ENCODE data around the gene TCTN3. TPM values are rescaled to one million over a fixed set of nuclear protein-coding genes. Genes with fewer than 3 reads are reported as not detected.

TCTN3 gene
- total RNA-seq, 1 donor = 34.4 TPM

DNA sequence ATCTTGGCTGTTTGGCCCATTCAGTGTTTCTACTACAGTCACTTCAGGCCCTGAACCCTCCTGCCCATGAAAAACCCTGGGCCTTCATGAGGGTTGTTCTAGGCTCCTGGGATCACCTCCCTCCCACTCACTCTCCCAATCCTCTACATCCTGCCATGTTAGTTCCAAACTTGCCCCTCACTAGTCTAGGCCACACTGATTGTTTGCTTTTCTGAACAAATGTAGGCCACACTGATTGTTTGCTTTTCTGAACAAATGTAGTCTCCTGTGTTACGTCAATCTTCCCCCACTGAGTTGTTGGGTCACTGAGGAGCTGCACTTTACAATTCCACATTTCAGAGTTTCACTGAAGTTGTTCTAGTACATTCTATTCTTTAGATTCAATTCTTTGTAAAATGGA is 31.9 kb downstream of the TCTN3 start:
- no peak for DNase-seq (ENCODE audit: insufficient read length, low spot score, missing footprints)
- no peak overlapping the region for H2AFZ ChIP-seq (ENCODE audit: low read length)
- TF ChIP-seq, protein P1, sequence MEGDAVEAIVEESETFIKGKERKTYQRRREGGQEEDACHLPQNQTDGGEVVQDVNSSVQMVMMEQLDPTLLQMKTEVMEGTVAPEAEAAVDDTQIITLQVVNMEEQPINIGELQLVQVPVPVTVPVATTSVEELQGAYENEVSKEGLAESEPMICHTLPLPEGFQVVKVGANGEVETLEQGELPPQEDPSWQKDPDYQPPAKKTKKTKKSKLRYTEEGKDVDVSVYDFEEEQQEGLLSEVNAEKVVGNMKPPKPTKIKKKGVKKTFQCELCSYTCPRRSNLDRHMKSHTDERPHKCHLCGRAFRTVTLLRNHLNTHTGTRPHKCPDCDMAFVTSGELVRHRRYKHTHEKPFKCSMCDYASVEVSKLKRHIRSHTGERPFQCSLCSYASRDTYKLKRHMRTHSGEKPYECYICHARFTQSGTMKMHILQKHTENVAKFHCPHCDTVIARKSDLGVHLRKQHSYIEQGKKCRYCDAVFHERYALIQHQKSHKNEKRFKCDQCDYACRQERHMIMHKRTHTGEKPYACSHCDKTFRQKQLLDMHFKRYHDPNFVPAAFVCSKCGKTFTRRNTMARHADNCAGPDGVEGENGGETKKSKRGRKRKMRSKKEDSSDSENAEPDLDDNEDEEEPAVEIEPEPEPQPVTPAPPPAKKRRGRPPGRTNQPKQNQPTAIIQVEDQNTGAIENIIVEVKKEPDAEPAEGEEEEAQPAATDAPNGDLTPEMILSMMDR (IDR thresholded peaks at IDR 0.05; ENCODE audit: extremely low read depth, low read depth, low read length) = no peak
- H3K79me2 ChIP-seq (ENCODE audit: insufficient read depth, low read length) = peaks cover 2% of the 10 kb centered on the region
- peaks cover 10% of the 10 kb centered on the region for H3K4me1 ChIP-seq (ENCODE audit: insufficient read depth, low read length)
- no peak overlapping the region for H3K4me3 ChIP-seq (ENCODE audit: insufficient read depth, low read length)
- H3K4me2 ChIP-seq (ENCODE audit: insufficient read depth, low read length) = no peak overlapping the region
- no peak overlapping the region for H3K27ac ChIP-seq (ENCODE audit: low read depth, low read length)
- H4K20me1 ChIP-seq (ENCODE audit: insufficient read depth, low read length) = no peaks in the 10 kb centered on the region
- H3K36me3 ChIP-seq (ENCODE audit: insufficient read depth, low read length) = peaks cover 8% of the 10 kb centered on the region
- no peaks in the 10 kb centered on the region for H3K27me3 ChIP-seq (ENCODE audit: insufficient read depth, low read length)
- H3K9me3 ChIP-seq (ENCODE audit: low read depth, low read length) = no peaks in the 10 kb centered on the region

DNA sequence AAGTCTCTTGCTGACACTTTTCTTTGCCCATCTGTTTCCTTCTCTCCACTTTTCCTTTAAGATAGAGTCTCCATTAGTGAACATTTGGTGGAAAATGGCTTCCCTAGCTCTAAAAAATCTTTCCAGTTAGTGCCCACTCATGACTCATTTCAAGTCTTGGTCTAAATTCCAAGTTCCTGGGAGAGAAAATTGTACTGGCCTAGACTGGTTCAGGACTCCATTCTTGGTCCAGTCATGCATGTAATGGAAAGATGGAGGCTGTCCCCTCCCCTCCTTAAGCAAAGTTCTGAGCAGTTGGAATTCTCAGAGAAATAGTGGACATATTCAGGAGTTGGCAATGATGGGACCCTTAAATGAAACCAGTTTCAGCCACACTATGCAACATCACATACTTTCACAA is 33.4 kb downstream of the TCTN3 start:
- TF ChIP-seq, protein P1 (IDR thresholded peaks at IDR 0.05; ENCODE audit: extremely low read depth, low read depth, low read length) = no peak
- Histone ChIP-seq H3K79me2 (ENCODE audit: insufficient read depth, low read length) (peaks cover 16% of the 10 kb centered on the region), H3K4me1 (ENCODE audit: insufficient read depth, low read length) (peaks cover 14% of the 10 kb centered on the region), H3K4me2 (ENCODE audit: insufficient read depth, low read length) (peak overlapping the region; percentile 3), H2AFZ (ENCODE audit: low read length) (peak overlapping the region; percentile 91), H3K27ac (ENCODE audit: low read depth, low read length) (peak overlapping the region; percentile 68), H3K36me3 (ENCODE audit: insufficient read depth, low read length) (peaks cover 8% of the 10 kb centered on the region), H4K20me1 (ENCODE audit: insufficient read depth, low read length) (peaks cover under 1% of the 10 kb centered on the region), H3K4me3 (ENCODE audit: insufficient read depth, low read length) (no peak overlapping the region), H3K9me3 (ENCODE audit: low read depth, low read length) (no peaks in the 10 kb centered on the region), H3K27me3 (ENCODE audit: insufficient read depth, low read length) (no peaks in the 10 kb centered on the region)
- DNase-seq (ENCODE audit: insufficient read length, low spot score, missing footprints) = peak; percentile 87

DNA sequence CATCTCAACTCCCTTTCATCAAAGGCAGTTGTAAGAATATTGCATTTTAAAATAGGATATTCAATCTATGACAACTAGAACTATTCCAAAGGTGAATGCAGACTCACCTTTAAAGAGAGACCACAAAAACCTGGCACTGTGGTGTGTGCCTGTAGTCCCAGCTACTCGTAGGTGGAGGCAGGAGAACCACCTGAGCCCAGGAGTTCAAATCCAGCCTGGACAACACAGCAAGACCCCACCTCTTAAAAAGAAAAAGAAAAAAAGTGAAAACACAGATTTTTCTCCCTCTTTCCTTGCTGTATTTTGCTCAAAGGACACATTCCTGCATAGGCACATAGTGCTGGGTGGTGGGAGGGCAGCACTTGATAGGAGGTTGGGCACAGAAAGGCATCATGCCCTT is 36.5 kb downstream of the TCTN3 start:
- peak overlapping the region; percentile 92 for H2AFZ ChIP-seq (ENCODE audit: low read length)
- TF ChIP-seq, protein P1 (IDR thresholded peaks at IDR 0.05; ENCODE audit: extremely low read depth, low read depth, low read length) = no peak
- H3K79me2 ChIP-seq (ENCODE audit: insufficient read depth, low read length) = peaks cover 44% of the 10 kb centered on the region
- H3K9me3 ChIP-seq (ENCODE audit: low read depth, low read length) = no peaks in the 10 kb centered on the region
- H3K4me3 ChIP-seq (ENCODE audit: insufficient read depth, low read length) = peak overlapping the region; percentile 74
- H3K36me3 ChIP-seq (ENCODE audit: insufficient read depth, low read length) = peaks cover 8% of the 10 kb centered on the region
- peaks cover 9% of the 10 kb centered on the region for H4K20me1 ChIP-seq (ENCODE audit: insufficient read depth, low read length)
- H3K4me2 ChIP-seq (ENCODE audit: insufficient read depth, low read length) = peak overlapping the region; percentile 93
- DNase-seq (ENCODE audit: insufficient read length, low spot score, missing footprints) = no peak
- no peaks in the 10 kb centered on the region for H3K27me3 ChIP-seq (ENCODE audit: insufficient read depth, low read length)
- peaks cover 16% of the 10 kb centered on the region for H3K4me1 ChIP-seq (ENCODE audit: insufficient read depth, low read length)
- peak overlapping the region; percentile 86 for H3K27ac ChIP-seq (ENCODE audit: low read depth, low read length)

DNA sequence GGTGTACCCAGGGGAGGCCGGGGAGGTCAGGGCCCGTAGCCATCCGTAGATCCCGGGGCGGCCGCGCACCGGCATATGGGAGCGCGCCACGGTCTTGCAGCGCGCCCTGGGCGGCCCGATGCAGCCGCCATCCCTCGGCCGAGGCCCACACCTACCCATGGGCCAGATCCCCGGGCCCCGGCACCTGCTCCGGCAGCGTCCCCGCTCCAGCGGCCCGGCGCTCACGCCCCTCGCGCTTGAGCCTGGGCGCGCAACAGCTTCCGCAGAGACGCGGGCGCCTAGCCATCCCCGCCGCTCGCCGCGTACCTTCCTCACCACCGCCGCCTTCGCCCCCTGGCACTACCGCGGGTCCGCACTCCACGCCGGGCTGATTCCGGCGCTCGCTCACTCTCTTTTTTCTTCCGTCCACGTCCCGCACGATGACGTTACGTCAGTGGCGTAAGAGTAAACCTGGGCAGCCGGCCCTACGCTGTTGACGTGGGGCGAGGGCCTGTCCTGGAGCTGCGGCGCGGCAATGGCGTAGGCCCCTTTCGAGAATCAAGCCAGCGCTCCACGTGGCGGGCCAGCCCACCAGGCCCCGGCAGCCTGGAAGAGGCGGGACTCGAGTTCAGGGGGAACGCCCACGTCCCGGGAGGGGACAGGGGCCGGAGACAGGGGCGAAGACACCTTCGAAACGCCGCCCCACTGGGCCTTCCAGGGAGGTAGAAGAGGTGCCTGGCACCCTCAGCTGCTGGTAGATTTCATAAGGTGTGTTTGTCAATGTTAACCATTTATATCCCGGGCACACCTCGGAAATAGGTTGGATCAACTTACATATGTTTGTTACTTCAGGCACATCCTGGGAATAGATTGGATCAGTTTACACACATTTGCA is 37.2 kb downstream of the TCTN3 start, which contains the start of gene ALDH18A1:
TSS of gene ALDH18A1 (minus strand) at position 421 of the 874 bp plus-strand sequence. CDS start 3,334 bp downstream, outside the sequence.
- peak within 1 kb of the TSS; percentile 74 for H3K4me3 ChIP-seq (ENCODE audit: insufficient read depth, low read length)
- H3K9me3 ChIP-seq (ENCODE audit: low read depth, low read length) = no peaks in the 10 kb centered on the region
- peak; percentile 95 for DNase-seq (ENCODE audit: insufficient read length, low spot score, missing footprints)
- H3K4me2 ChIP-seq (ENCODE audit: insufficient read depth, low read length) = peak within 1 kb of the TSS; percentile 93
- TF ChIP-seq, protein P1 (IDR thresholded peaks at IDR 0.05; ENCODE audit: extremely low read depth, low read depth, low read length) = no peak
- H4K20me1 ChIP-seq (ENCODE audit: insufficient read depth, low read length) = peaks cover 9% of the 10 kb centered on the region
- H3K27ac ChIP-seq (ENCODE audit: low read depth, low read length) = peak within 1 kb of the TSS; percentile 86
- peaks cover 16% of the 10 kb centered on the region for H3K4me1 ChIP-seq (ENCODE audit: insufficient read depth, low read length)
- H3K27me3 ChIP-seq (ENCODE audit: insufficient read depth, low read length) = no peaks in the 10 kb centered on the region
- peaks cover 49% of the 10 kb centered on the region for H3K79me2 ChIP-seq (ENCODE audit: insufficient read depth, low read length)
- peak within 1 kb of the TSS; percentile 92 for H2AFZ ChIP-seq (ENCODE audit: low read length)
- H3K36me3 ChIP-seq (ENCODE audit: insufficient read depth, low read length) = peaks cover 15% of the 10 kb centered on the region
